GM19238 (cell line): ENCODE results near the gene FXR2.

Experiments used
- DNase-seq: peaks from one replicate; pipeline ENCODE4 v3.0.0; 2011; ENCODE audit warnings: low spot score; ENCODE audit not compliant: insufficient read length

FXR2 gene

DNA sequence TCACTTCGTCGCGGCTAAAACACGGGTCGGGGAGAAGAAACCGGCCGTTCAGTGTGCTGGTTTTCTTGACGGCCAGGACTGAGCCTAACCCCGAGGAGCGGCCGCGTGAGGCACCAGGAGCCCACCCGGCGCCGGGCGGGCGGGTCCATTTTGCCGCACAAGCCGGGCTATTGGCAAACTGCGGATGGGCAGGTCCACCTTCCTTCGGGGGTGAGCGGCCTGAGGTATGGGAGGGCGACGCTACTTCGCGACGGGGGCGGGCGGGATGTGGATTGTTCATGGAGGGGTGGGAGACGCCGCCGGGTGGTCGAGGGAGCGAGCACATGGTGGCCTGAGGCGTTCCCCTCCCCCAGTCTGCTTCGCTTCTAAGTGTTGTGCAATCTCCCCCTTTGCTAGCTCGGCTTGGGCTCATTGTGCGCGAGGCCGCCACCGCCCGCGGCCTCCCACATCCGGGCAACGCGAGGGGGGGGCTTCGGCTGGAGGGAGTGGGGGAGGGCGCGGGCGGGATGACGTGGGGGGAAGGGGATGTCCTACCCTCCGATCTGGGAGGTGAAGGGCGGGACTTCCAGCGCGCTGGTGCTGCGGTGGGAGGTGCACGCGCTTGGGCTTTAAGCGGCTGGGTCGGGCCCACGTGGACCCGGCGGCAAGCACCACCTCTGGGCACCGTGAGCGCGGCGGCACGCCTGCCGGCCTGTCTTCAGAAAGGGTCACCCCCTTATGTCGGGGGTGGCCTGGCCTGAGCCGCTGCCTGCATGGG lies 41.2 kb downstream of the FXR2 start:
- DNase-seq = peak; percentile 85

DNA sequence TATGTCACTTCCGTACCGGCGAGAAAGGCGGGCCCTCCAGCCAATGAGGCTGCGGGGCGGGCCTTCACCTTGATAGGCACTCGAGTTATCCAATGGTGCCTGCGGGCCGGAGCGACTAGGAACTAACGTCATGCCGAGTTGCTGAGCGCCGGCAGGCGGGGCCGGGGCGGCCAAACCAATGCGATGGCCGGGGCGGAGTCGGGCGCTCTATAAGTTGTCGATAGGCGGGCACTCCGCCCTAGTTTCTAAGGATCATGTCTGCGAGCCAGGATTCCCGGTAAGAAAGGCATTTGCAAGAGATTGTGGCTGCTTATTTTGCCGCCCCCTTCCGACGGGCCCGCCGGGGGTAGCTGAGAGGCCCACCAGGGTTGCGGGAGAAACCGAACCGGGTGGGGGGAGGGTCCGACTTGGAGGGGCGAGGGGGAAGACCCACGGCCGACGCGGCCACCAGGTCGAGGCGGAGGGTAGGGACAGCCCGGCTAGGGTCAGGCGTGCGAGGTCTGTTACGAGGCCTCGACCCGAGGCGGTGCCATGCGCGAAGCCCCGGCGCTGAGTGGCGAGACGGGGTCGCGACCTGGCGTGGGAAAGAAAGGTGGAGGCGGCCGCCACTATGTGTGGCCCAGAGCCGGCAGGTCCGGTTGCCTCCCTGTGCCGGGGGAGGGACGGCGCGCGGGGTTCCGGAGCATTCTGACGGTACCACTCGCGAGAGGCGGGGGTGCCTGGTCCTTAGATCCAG lies 41.9 kb downstream of the FXR2 start:
- peak; percentile 98 for DNase-seq

DNA sequence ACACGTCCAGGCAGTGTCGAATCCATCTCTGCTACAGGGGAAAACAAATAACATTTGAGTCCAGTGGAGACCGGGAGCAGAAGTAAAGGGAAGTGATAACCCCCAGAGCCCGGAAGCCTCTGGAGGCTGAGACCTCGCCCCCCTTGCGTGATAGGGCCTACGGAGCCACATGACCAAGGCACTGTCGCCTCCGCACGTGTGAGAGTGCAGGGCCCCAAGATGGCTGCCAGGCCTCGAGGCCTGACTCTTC lies 42.4 kb downstream of the FXR2 start:
- DNase-seq = no peak

DNA sequence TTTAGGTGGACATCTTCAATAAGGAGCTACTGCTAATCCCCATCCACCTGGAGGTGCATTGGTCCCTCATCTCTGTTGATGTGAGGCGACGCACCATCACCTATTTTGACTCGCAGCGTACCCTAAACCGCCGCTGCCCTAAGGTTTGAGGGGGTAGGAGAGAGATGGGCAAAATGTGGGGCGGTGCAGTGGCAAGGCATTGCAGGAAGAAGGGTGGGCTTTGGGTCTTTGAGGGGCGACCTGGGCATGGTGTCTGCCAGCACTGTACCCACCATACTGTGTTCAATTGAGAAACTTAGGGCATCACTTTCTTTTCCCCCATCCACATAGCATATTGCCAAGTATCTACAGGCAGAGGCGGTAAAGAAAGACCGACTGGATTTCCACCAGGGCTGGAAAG lies 44.3 kb downstream of the FXR2 start:
- no peak for DNase-seq

DNA sequence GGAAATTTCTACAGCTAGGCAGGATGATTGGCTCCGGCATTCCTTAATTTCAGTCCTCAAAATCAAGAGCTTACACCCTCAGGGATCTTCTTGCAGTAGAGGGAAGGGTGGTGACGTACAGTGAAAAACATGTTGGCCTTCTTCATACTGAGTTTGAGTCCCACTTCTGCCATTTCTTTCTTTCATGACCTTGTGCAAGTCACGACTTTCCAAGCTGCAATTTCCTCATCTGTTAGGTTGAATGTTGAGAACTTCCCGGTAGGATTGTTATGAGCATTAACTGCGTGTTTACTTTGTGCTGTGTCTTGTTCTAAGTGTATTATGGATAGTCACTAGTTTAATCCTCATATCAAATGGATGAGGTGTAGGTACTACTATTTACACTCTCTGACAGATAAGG lies 45.1 kb downstream of the FXR2 start:
- DNase-seq = no peak

DNA sequence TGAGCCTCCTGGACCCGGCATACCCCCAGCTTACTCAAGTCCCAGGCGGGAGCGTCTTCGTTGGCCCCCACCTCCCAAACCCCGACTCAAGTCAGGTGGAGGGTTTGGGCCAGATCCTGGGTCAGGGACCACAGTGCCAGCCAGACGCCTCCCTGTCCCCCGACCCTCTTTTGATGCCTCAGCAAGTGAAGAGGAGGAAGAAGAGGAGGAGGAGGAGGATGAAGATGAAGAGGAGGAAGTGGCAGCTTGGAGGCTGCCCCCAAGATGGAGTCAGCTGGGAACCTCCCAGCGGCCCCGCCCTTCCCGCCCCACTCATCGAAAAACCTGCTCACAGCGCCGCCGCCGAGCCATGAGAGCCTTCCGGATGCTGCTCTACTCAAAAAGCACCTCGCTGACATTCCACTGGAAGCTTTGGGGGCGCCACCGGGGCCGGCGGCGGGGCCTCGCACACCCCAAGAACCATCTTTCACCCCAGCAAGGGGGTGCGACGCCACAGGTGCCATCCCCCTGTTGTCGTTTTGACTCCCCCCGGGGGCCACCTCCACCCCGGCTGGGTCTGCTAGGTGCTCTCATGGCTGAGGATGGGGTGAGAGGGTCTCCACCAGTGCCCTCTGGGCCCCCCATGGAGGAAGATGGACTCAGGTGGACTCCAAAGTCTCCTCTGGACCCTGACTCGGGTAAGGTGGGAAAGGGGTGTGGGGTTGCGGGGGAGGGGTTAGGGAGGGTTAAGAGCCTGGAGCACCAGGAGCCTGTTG lies 51.4 kb downstream of the FXR2 start:
- no peak for DNase-seq

DNA sequence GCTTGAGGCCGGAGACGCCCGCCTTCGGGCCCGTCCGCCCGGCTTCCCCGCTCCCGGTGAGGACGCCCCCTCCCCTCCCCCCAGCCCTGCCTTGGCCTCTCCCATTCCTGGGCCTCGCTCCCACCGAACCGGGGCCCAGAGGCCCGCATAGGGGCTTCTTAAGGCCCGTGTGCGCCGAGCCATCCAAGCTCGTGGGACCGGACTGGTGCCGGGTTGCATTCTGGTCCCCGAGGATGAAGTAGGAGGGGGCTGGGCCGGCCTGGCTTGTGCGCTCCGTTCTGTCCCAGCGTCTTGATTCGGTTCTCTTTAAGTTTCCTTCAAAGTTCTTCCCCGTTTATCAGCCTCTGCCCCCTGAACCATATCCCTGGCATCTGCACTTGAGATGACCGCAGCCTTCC lies 52.5 kb downstream of the FXR2 start:
- no peak for DNase-seq

DNA sequence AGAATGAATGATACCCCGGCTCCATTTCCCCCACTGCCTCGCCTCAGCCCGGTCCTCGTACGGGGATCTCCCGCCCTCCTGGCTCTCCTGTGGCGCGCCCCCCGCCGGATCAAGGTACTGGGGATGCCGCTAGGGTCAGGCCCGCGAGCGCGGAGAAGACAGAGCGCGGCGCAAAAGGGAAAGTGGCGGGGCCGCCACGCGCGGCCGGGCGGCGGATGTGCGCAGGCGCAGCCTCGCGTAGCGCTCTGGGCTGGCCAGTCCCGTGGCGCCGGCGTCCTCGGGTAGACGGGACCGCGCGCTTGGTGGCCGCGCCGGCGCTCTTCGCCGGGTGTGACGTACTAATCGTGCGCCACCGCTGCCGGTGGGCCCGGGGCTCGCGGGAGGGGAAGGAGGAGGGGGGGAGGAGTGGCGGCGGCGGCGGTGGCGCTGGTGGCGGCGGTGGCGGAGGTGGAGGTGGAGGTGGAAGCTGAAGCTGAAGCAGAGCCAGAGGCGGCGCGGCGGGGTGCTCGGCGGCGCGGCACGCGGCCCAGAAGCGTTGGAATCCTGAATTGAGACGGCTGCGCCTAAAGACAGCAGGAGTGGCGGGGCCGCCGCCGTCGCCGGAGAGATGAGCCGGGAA lies 53.0 kb downstream of the FXR2 start, which contains the start of gene SENP3:
Gene SENP3 (plus strand): TSS at position 331 of the 619 bp plus-strand sequence. CDS start 1,158 bp downstream, outside the sequence.
- peak; percentile 96 for DNase-seq

DNA sequence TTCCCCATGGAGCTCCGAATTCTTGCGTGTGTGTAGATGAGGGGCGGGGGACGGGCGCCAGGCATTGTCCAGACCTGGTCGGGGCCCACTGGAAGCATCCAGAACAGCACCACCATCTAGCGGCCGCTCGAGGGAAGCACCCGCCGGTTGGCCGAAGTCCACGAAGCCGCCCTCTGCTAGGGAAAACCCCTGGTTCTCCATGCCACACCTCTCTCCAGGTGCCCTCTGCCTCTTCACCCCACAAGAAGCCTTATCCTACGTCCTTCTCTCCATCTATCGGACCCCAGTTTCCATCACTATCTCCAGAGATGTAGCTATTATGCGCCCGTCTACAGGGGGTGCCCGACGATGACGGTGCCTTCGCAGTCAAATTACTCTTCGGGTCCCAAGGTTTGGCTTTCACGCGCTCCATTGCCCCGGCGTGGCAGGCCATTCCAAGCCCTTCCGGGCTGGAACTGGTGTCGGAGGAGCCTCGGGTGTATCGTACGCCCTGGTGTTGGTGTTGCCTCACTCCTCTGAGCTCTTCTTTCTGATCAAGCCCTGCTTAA lies 53.6 kb downstream of the FXR2 start:
- DNase-seq = peak; percentile 89

DNA sequence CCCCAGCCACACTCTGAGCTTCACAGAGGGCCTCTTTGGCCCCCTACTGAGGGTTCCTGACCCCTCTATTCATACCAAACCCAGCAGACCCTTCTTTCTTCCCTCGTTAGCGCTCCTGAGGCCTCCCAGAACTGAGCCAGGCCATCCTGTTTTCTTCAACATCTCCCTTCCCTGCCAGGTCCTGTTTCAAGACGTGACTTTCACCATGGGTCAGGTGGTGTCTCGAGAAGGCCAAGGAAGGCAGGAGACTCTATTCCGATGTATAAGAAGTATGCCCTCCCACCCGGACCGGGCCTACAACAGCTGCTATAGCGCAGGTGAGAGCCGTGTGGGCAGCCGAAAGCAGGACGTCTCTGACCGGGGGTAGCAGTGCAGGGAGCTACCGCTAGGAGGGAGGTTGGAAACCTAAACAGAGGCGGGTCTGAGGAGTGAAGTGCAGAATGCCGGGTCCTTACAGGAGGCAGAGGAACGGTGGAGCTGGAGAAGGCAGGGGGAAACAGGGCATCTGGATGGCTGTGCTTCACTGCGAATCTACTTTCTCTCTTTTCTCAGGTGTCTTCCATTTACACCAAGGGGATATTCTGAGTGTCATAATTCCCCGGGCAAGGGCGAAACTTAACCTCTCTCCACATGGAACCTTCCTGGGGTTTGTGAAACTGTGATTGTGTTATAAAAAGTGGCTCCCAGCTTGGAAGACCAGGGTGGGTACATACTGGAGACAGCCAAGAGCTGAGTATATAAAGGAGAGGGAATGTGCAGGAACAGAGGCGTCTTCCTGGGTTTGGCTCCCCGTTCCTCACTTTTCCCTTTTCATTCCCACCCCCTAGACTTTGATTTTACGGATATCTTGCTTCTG lies 54.3 kb downstream of the FXR2 start:
- no peak for DNase-seq

DNA sequence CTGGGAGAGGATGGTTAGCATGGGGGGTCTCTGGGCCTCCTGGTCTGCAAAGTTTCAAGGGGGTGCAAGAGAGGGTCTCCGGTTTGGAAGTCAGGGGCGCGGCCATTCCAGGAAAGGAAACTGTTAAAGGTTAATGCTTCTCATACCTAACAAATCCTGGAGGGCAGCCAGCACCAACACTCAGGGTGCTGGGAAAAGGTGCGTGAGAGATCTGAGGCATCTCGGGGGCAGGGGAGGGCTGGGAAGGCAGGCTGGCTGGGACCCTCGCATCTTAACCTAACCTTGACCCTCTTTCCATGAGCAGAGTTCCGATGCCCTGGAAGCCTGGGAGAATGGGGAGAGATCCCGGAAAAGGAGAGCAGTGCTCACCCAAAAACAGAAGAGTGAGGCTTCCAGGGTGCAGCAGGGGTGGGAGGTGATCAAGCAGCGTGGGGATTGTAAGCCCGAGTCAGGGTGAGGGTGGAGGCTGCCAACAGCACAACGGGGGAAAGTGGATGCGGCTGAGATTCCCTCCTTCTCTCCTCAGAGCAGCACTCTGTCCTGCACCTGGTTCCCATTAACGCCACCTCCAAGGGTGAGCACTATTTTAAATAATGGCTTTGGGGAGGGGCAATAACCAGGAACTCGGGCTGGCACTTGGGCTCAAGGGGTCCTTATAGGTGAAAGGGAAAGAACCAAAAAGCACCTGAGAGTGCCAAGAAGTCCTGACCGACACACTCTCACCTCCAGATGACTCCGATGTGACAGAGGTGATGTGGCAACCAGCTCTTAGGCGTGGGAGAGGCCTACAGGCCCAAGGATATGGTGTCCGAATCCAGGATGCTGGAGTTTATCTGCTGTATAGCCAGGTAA lies 55.2 kb downstream of the FXR2 start:
- DNase-seq = no peak

DNA sequence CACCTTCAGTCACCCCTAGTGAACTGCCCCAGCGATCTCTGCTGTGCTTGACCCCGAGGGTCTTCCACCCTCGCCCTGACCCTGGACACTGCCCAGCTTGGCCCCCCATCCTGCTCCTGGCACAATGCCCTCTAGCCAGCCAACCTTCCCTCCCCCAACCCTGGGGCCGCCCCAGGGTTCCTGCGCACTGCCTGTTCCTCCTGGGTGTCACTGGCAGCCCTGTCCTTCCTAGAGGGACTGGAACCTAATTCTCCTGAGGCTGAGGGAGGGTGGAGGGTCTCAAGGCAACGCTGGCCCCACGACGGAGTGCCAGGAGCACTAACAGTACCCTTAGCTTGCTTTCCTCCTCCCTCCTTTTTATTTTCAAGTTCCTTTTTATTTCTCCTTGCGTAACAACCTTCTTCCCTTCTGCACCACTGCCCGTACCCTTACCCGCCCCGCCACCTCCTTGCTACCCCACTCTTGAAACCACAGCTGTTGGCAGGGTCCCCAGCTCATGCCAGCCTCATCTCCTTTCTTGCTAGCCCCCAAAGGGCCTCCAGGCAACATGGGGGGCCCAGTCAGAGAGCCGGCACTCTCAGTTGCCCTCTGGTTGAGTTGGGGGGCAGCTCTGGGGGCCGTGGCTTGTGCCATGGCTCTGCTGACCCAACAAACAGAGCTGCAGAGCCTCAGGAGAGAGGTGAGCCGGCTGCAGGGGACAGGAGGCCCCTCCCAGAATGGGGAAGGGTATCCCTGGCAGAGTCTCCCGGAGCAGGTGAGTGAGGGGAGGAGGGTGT lies 56.0 kb downstream of the FXR2 start, which contains the start of gene TNFSF13:
Gene TNFSF13 (plus strand): TSS at position 207 of the 776 bp plus-strand sequence. CDS start 290 bp downstream, at position 497.
- DNase-seq = no peak

DNA sequence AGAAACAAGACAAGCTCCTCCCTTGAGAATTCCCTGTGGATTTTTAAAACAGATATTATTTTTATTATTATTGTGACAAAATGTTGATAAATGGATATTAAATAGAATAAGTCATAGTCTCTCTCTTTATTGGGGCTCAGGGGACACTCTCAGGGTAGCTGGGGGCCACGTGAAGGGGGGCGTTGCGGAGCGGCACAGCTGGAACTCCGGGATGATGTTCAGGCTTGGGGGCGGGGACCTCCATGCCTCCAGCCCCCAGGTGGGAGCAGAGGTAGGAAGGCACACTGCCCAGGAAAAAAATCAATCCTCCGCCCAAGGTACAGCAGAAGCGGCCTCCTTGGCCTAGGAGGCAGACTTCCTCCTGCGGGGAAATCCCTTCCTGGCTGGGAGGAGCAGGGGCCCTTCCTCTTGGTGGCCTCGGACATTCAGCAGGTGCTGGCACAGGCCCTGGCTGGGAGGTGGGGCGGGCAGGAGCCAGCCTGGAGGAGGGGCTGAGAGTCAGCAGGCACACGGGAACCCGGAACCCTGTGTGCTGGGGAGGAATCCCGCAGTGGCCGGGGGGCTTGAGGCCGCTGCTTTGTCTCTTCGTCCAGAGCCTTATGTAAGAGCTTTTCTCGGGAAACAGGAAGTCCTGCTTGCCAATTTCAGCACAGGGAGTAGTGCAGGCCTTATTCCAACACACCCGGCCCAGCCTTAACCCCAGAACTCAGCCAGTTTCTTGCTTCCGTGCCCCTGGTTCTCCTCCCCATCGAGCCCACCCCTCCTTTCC lies 56.7 kb downstream of the FXR2 start:
- no peak for DNase-seq

DNA sequence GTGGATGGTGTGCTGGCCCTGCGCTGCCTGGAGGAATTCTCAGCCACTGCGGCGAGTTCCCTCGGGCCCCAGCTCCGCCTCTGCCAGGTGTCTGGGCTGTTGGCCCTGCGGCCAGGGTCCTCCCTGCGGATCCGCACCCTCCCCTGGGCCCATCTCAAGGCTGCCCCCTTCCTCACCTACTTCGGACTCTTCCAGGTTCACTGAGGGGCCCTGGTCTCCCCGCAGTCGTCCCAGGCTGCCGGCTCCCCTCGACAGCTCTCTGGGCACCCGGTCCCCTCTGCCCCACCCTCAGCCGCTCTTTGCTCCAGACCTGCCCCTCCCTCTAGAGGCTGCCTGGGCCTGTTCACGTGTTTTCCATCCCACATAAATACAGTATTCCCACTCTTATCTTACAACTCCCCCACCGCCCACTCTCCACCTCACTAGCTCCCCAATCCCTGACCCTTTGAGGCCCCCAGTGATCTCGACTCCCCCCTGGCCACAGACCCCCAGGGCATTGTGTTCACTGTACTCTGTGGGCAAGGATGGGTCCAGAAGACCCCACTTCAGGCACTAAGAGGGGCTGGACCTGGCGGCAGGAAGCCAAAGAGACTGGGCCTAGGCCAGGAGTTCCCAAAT lies 57.4 kb downstream of the FXR2 start:
- no peak for DNase-seq

DNA sequence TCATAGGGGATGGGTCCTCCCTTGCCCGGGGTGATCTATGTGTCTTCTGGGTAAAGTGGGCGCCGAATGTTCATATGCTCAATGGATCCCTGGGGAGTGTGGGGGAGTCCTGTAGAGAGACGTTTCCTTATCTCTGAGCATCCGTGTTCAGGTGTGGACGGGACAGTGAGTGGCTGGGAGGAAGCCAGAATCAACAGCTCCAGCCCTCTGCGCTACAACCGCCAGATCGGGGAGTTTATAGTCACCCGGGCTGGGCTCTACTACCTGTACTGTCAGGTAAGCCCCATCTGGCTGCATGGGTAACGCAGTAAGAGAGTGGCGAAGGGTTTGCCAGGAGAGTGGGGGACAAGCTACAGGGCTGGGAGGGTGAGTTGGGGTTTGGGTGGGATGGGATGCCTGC lies 58.1 kb downstream of the FXR2 start:
- DNase-seq = no peak

DNA sequence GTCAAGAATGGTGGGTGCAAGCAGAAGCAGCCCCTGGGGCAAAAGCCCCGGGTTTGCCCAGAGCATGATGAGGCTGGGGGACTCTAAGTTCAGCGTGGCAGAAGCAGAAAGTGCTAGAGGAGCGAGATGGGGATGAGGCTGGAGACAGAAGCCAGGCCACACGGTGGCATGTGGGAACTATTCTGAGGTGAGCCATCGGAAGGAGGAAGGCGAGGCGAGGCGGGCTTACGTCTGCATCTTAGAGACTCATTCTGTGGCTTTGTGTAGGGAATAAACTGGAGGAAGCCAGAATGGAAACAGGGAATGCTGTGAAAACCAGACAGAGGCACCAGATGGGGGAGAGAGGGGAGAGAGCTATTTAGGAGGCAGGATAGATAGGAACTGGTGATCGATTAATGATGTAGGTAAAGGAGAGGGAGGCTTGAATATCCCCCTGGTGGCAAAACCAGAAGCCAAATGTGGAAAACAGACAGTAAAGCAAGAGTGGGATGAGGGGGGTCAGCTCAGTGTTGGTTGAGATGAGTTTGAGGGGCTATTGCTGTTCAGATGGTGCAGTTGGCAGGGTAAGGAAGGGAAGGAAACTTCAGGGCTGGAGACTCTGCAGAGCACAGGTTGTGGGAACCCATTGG lies 59.3 kb downstream of the FXR2 start:
- no peak for DNase-seq

DNA sequence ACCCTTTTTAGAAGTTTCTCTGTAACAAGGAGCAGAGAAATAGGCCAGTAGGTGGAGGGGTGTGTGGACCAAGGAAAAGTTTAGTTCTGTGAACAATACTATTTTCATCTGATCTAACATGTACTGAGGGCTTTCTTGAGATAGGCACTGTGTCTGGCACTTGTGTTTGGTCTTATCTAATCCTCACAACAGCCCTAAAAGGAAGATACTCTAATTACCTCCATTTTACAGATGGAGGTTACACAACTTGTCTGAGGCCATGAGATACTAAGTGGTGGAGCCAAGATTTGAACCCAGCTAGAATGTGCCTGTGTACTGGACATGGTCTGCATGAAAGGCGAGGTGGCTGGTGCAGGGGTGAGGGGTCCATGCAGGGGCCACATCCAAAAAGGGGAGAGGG lies 61.3 kb downstream of the FXR2 start:
- DNase-seq = no peak
